ENCODE measurements around the gene MRPL34.

MRPL34 gene

GRCh38 chr19:17302391-17303166 lies 3.1 kb upstream of the MRPL34 start:
- Histone ChIP-seq H3K4me1 (ENCODE audit: control insufficient read depth, insufficient read depth, low read length) (peaks cover 20% of the 10 kb centered on the region), H3K9ac (ENCODE audit: low read depth, low read length) (no peak overlapping the region; the same call in 1 of the 2 replicates), H3K4me3 (ENCODE audit: low read depth, low read length) (peak overlapping the region; percentile 65), H3K27ac (ENCODE audit: low read depth, low read length) (peak overlapping the region; percentile 74), H3K27me3 (ENCODE audit: control insufficient read depth, insufficient read depth, low read length) (no peaks in the 10 kb centered on the region), H3K9me3 (ENCODE audit: control insufficient read depth, insufficient read depth, low read length) (peaks cover 5% of the 10 kb centered on the region; the same call in 1 of the 2 replicates), H3K36me3 (ENCODE audit: control insufficient read depth, insufficient read depth, low read length) (peaks cover 19% of the 10 kb centered on the region)

GRCh38 chr19:17303167-17303939 lies 2.3 kb upstream of the MRPL34 start, which contains the start of gene ABHD8:
TSS of gene ABHD8 (minus strand) at chr19:17303425. CDS start at chr19:17301616, 1,809 bp downstream.
- Histone ChIP-seq H3K27me3 (ENCODE audit: control insufficient read depth, insufficient read depth, low read length) (no peaks in the 10 kb centered on the region), H3K36me3 (ENCODE audit: control insufficient read depth, insufficient read depth, low read length) (peaks cover 14% of the 10 kb centered on the region), H3K27ac (ENCODE audit: low read depth, low read length) (peak within 1 kb of the TSS; percentile 74), H3K9me3 (ENCODE audit: control insufficient read depth, insufficient read depth, low read length) (peaks cover 1% of the 10 kb centered on the region; the same call in 1 of the 2 replicates), H3K4me3 (ENCODE audit: low read depth, low read length) (peak within 1 kb of the TSS; percentile 65), H3K9ac (ENCODE audit: low read depth, low read length) (no peak within 1 kb of the TSS; the same call in 1 of the 2 replicates), H3K4me1 (ENCODE audit: control insufficient read depth, insufficient read depth, low read length) (peaks cover 20% of the 10 kb centered on the region)

GRCh38 chr19:17303940-17304267 lies 1.8 kb upstream of the MRPL34 start:
- peaks cover 11% of the 10 kb centered on the region; the same call in 1 of the 2 replicates for H3K36me3 ChIP-seq (ENCODE audit: control insufficient read depth, insufficient read depth, low read length)
- peaks cover 20% of the 10 kb centered on the region for H3K4me1 ChIP-seq (ENCODE audit: control insufficient read depth, insufficient read depth, low read length)
- no peaks in the 10 kb centered on the region for H3K27me3 ChIP-seq (ENCODE audit: control insufficient read depth, insufficient read depth, low read length)
- H3K9ac ChIP-seq (ENCODE audit: low read depth, low read length): no peak overlapping the region
- no peak overlapping the region for H3K27ac ChIP-seq (ENCODE audit: low read depth, low read length)
- no peak overlapping the region for H3K4me3 ChIP-seq (ENCODE audit: low read depth, low read length)
- no peaks in the 10 kb centered on the region for H3K9me3 ChIP-seq (ENCODE audit: control insufficient read depth, insufficient read depth, low read length)

GRCh38 chr19:17304386-17305215 lies 1.1 kb upstream of the MRPL34 start:
- Histone ChIP-seq H3K9ac (ENCODE audit: low read depth, low read length) (no peak overlapping the region), H3K27me3 (ENCODE audit: control insufficient read depth, insufficient read depth, low read length) (no peaks in the 10 kb centered on the region), H3K27ac (ENCODE audit: low read depth, low read length) (no peak overlapping the region), H3K9me3 (ENCODE audit: control insufficient read depth, insufficient read depth, low read length) (no peaks in the 10 kb centered on the region), H3K4me1 (ENCODE audit: control insufficient read depth, insufficient read depth, low read length) (peaks cover 20% of the 10 kb centered on the region), H3K4me3 (ENCODE audit: low read depth, low read length) (peak overlapping the region; percentile 6; the same call in 1 of the 2 replicates), H3K36me3 (ENCODE audit: control insufficient read depth, insufficient read depth, low read length) (peaks cover 9% of the 10 kb centered on the region; the same call in 1 of the 2 replicates)

GRCh38 chr19:17305216-17305516 lies 506 bp upstream of the MRPL34 start:
- Histone ChIP-seq H3K9ac (ENCODE audit: low read depth, low read length) (no peak overlapping the region), H3K4me3 (ENCODE audit: low read depth, low read length) (peak overlapping the region; percentile 6; the same call in 1 of the 2 replicates), H3K9me3 (ENCODE audit: control insufficient read depth, insufficient read depth, low read length) (no peaks in the 10 kb centered on the region), H3K27ac (ENCODE audit: low read depth, low read length) (peak overlapping the region; percentile 56), H3K36me3 (ENCODE audit: control insufficient read depth, insufficient read depth, low read length) (peaks cover 9% of the 10 kb centered on the region; the same call in 1 of the 2 replicates), H3K27me3 (ENCODE audit: control insufficient read depth, insufficient read depth, low read length) (no peaks in the 10 kb centered on the region), H3K4me1 (ENCODE audit: control insufficient read depth, insufficient read depth, low read length) (peaks cover 20% of the 10 kb centered on the region)

- Histone ChIP-seq H3K27ac (ENCODE audit: low read depth, low read length) (peak overlapping the region; percentile 86), H3K9me3 (ENCODE audit: control insufficient read depth, insufficient read depth, low read length) (no peaks in the 10 kb centered on the region), H3K9ac (ENCODE audit: low read depth, low read length) (peak overlapping the region; percentile 80), H3K27me3 (ENCODE audit: control insufficient read depth, insufficient read depth, low read length) (no peaks in the 10 kb centered on the region), H3K36me3 (ENCODE audit: control insufficient read depth, insufficient read depth, low read length) (peaks cover 4% of the 10 kb centered on the region; the same call in 1 of the 2 replicates), H3K4me3 (ENCODE audit: low read depth, low read length) (peak overlapping the region; percentile 82), H3K4me1 (ENCODE audit: control insufficient read depth, insufficient read depth, low read length) (peaks cover 26% of the 10 kb centered on the region)
Observed at GRCh38 chr19:17306285-17306714, 628 bp downstream of the MRPL34 start.

- peaks cover 16% of the 10 kb centered on the region for H3K4me1 ChIP-seq (ENCODE audit: control insufficient read depth, insufficient read depth, low read length)
- no peak overlapping the region for H3K27ac ChIP-seq (ENCODE audit: low read depth, low read length)
- H3K27me3 ChIP-seq (ENCODE audit: control insufficient read depth, insufficient read depth, low read length): no peaks in the 10 kb centered on the region
- H3K4me3 ChIP-seq (ENCODE audit: low read depth, low read length): no peak overlapping the region
- no peaks in the 10 kb centered on the region for H3K9me3 ChIP-seq (ENCODE audit: control insufficient read depth, insufficient read depth, low read length)
- H3K9ac ChIP-seq (ENCODE audit: low read depth, low read length): no peak overlapping the region
- H3K36me3 ChIP-seq (ENCODE audit: control insufficient read depth, insufficient read depth, low read length): peaks cover 9% of the 10 kb centered on the region
Observed at GRCh38 chr19:17307876-17308377, 2.3 kb downstream of the MRPL34 start.

GRCh38 chr19:17309198-17309964 lies 3.7 kb downstream of the MRPL34 start, which contains the start of gene DDA1:
TSS of gene DDA1 (plus strand) at chr19:17309563. CDS start at chr19:17309655, 92 bp downstream.
- peaks cover 17% of the 10 kb centered on the region for H3K36me3 ChIP-seq (ENCODE audit: control insufficient read depth, insufficient read depth, low read length)
- H3K9ac ChIP-seq (ENCODE audit: low read depth, low read length): peak within 1 kb of the TSS; percentile 4; the same call in 1 of the 2 replicates
- H3K27me3 ChIP-seq (ENCODE audit: control insufficient read depth, insufficient read depth, low read length): no peaks in the 10 kb centered on the region
- H3K9me3 ChIP-seq (ENCODE audit: control insufficient read depth, insufficient read depth, low read length): no peaks in the 10 kb centered on the region
- peak within 1 kb of the TSS; percentile 91 for H3K27ac ChIP-seq (ENCODE audit: low read depth, low read length)
- H3K4me1 ChIP-seq (ENCODE audit: control insufficient read depth, insufficient read depth, low read length): peaks cover 11% of the 10 kb centered on the region
- peak within 1 kb of the TSS; percentile 85 for H3K4me3 ChIP-seq (ENCODE audit: low read depth, low read length)

- Histone ChIP-seq H3K4me1 (ENCODE audit: control insufficient read depth, insufficient read depth, low read length) (peaks cover 8% of the 10 kb centered on the region), H3K9ac (ENCODE audit: low read depth, low read length) (peak overlapping the region; percentile 4; the same call in 1 of the 2 replicates), H3K27me3 (ENCODE audit: control insufficient read depth, insufficient read depth, low read length) (no peaks in the 10 kb centered on the region), H3K36me3 (ENCODE audit: control insufficient read depth, insufficient read depth, low read length) (peaks cover 23% of the 10 kb centered on the region), H3K9me3 (ENCODE audit: control insufficient read depth, insufficient read depth, low read length) (no peaks in the 10 kb centered on the region), H3K27ac (ENCODE audit: low read depth, low read length) (peak overlapping the region; percentile 91), H3K4me3 (ENCODE audit: low read depth, low read length) (peak overlapping the region; percentile 85)
Observed at GRCh38 chr19:17309965-17310461, 4.3 kb downstream of the MRPL34 start.
